D721Med (cell line): ENCODE results near the gene MBD5.
"Not testable (repeated sequence)": the region's sequence is repeated elsewhere in the genome, so short reads cannot be mapped to it uniquely, and the experiment has no call there.

ENCODE experiments used
- DNase-seq: peaks from one replicate; pipeline ENCODE4 v3.0.0; 2011; ENCODE audit warnings: low spot score; ENCODE audit not compliant: insufficient read length
- FAIRE-seq: peaks from 2 replicates; lab custom pipeline; 2011; peaks lifted over from hg19 to GRCh38; lab: Jason Lieb, UNC
- TF ChIP-seq, protein P1 (sequence below): IDR thresholded peaks from 2 replicates; pipeline ENCODE4 v1.5.1; 2012; ENCODE audit warnings: mild to moderate bottlenecking, control low read depth; ENCODE audit not compliant: insufficient read depth; ENCODE audit errors: missing control alignments

The MBD5 gene

DNA sequence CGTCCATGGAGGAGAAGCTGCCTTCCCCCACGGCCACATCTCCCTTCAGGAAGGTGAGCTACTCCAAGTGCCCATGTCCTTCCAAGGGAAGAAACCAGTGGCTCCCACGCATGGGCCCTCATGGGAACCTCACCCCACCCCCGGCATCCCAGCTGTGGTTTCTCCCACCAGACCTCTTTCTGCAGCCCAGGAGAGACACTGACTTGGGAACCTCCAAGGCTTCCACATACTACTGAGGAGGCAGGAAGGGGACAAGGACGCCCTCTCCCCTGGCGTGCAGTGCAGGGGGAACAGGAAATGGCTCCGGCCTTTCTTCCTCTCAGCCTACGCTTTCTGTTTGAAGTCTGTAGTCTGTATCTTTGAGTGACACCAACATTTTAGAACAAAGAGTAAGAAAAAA lies 519.1 kb downstream of the MBD5 start:
- TF ChIP-seq, protein P1, sequence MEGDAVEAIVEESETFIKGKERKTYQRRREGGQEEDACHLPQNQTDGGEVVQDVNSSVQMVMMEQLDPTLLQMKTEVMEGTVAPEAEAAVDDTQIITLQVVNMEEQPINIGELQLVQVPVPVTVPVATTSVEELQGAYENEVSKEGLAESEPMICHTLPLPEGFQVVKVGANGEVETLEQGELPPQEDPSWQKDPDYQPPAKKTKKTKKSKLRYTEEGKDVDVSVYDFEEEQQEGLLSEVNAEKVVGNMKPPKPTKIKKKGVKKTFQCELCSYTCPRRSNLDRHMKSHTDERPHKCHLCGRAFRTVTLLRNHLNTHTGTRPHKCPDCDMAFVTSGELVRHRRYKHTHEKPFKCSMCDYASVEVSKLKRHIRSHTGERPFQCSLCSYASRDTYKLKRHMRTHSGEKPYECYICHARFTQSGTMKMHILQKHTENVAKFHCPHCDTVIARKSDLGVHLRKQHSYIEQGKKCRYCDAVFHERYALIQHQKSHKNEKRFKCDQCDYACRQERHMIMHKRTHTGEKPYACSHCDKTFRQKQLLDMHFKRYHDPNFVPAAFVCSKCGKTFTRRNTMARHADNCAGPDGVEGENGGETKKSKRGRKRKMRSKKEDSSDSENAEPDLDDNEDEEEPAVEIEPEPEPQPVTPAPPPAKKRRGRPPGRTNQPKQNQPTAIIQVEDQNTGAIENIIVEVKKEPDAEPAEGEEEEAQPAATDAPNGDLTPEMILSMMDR = no peak
- FAIRE-seq (no peak), DNase-seq (no peak)

DNA sequence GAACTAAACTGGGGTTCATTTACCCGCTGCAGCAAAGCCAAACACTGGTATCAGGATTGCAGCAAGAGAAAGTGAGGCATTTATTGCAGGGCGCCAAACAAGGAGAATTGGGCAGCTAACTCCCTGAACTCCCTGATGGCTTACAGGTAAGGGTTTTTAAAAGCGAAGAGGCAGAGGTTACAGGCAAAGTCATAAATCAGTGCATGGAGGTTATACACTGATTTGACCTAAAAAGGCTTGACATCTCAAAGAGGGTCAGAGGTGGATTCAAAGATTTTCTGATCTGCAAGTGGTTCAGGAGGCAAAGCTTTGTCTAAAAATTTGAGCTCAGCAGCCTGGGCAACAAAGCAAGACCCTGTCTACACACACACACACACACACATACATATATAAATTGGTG lies 520.9 kb downstream of the MBD5 start:
- DNase-seq = no peak
- TF ChIP-seq, protein P1 = no peak
- FAIRE-seq = no peak

DNA sequence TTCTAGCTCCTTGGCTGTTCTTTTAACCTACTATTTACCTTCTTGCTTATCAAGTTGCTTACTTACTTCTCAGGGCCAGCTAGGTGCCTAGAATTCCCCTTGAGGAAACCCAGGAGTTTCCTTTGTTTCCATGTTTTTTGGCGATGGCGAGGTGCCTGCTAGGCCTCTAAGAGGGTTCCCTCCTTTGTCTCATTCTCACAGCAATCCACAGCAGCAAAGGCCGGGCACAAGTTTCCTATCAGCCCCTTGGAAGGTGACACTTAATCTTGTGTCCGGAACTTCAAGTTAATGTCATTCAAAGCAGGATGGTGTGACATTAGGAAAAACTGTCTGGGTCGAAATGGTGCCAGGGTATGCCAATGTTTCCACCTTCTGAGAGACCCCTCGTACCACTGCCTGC lies 521.7 kb downstream of the MBD5 start:
- DNase-seq (no peak), FAIRE-seq (no peak)
- TF ChIP-seq, protein P1 = no peak

DNA sequence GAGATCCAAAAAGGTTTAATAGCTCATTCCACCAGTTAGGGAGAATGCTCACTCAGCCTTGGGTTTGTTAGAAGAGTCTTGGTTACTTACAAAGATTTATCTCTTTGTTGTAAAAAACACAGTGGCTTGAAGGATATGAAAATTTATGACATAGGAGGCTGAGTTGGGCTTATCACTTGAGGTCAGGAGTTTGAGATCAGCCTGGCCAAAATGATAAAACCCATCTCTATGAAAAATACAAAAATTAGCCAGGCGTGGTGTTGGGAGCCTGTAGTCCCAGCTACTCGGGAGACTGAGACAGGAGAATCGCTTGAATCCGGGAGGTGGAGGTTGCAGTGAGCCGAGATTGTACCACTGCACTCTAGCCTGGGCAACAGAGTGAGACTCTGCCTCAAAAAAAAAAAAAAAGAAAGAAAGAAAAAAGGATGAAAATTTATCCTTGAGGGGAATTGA lies 522.2 kb downstream of the MBD5 start:
- not testable (repeated sequence) for DNase-seq, FAIRE-seq

DNA sequence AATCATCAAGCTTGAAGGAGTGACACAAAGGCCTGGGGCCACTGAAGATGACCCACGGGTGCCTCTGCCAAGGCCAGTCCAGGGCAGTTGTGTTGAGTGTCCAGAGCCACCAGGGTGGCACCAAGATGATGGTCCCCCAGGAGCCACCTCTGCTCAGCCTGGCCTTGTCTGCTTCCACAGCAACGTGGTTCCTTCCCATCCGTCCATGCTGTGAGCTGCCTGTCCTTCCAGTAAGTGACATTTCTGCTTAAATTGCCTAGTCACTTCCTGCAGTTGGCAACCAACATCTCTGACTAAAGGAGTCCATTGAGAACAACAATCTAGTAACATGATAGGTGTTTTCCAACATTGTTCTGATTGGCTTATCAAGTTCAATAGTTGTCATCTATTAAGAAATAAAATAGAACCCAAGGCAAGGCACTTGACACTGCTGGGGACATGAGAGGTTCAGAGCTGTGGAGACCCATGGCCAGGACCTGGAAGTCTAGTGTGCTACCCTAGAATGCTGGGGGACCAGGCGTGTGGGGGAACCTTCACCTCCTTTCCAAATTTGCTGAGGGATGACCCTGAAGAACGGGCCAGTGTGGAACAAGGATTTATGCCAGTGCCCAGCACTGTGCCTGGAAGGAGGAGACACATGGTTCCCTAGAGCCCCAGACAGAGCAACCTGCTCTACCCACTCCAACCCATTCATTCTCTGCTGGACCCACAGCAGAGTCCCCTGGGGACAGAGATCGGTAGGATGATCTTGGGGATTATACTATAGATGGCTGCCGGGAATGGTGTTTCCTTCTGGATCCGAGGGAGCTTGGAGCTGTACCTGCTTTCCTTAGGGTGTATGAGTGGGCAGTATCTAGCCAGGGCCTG lies 524.7 kb downstream of the MBD5 start:
- TF ChIP-seq, protein P1 = no peak
- DNase-seq = no peak
- no peak for FAIRE-seq

DNA sequence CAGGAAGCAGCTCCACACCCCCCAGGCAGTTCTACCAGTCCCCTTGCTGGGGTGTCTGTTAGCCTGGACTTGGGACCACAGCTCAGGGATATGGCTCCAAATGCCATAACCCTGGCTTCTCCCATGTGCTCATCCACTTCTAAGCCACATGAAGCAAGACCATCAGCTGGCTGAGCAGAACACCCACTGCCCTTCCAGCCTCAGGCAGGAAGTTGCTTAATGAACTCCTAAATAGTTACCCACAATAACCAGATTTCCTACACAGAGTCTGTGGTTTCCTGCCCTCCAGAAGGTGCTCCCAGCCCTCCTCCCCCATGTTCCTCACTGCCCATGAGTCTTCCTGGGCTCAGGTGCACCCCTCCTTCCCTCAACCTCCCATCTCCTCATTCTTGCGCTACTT lies 525.4 kb downstream of the MBD5 start:
- DNase-seq = no peak
- TF ChIP-seq, protein P1 = no peak
- FAIRE-seq = no peak

DNA sequence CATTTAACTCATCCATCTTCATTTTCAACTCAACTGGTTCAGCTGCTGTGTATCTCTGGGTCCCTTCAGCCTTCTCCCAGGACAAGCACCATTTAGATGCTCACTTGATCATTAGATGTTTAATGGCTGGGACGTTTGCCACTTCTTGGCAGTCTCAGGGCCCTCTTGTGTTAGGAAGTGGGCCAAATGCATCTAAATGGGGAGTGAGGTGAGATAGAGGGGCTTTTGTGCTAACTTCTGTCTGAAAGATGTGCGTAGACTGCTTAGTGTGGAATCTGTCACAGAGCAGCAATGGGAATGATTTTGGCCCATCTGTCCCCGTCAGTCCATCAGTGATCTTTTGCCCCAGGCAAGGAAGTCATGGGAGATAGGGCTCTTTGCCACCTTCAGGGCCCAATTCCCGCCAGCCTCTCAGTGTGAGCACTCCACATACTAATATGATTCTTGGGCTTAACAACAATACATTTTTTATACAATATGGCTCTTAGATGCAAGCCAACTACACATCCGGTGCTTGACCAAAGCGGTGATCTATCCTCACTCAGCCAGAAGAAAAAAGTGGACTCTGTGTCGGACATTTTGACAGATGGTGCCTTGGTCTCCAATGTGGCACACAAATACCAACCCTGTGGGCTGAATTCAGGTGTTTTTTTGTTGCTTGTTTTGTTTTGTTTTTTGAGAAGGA lies 528.0 kb downstream of the MBD5 start:
- FAIRE-seq = no peak
- TF ChIP-seq, protein P1 = no peak
- no peak for DNase-seq
